Activated B cell treated with CpG ODN at 0.5 μM for 24 hours (primary cell): ENCODE measurements around the gene ZNF830. TPM values are rescaled to one million over a fixed set of nuclear protein-coding genes. Genes with fewer than 3 reads are reported as not detected.
"Not testable (repeated sequence)": the region's sequence is repeated elsewhere in the genome, so short reads cannot be mapped to it uniquely, and the experiment has no call there.

Experiments used
- ATAC-seq: fragments of 200-7000 bp; cut with Tn5 transposase; one replicate; pipeline ENCODE4 v1.10.0; 2021; ENCODE audit warnings: low read depth, mild to moderate bottlenecking, moderate library complexity
- CTCF ChIA-PET: fragments of 350-600 bp; sonication (Branson Sonifier 250); formaldehyde crosslinking; loops from one replicate; lab custom pipeline; 2021; ENCODE audit warnings: antibody characterized with exemption; lab: Charles Lee
- POLR2A ChIA-PET: fragments of 350-600 bp; sonication (Branson Sonifier 250); formaldehyde crosslinking; loops from one replicate; lab custom pipeline; 2021; ENCODE audit warnings: antibody characterized with exemption; lab: Charles Lee
- DNase-seq: peaks from one replicate; pipeline ENCODE4 v3.0.0; 2022
- H3K27ac Mint-ChIP-seq: one replicate; pipeline ENCODE4 v1.8.0; 2020; ENCODE audit warnings: mixed read lengths
- H3K27me3 Mint-ChIP-seq: one replicate; pipeline ENCODE4 v1.8.0; 2021; ENCODE audit warnings: mixed read lengths
- H3K36me3 Mint-ChIP-seq: one replicate; pipeline ENCODE4 v1.8.0; 2021; ENCODE audit warnings: low read depth, mixed read lengths
- H3K4me1 Mint-ChIP-seq: one replicate; pipeline ENCODE4 v1.8.0; 2021; ENCODE audit warnings: mixed read lengths
- H3K4me3 Mint-ChIP-seq: one replicate; pipeline ENCODE4 v1.8.0; 2020; ENCODE audit warnings: mild to moderate bottlenecking, mixed read lengths
- H3K9me3 Mint-ChIP-seq: one replicate; pipeline ENCODE4 v1.8.0; 2020; ENCODE audit warnings: mixed read lengths
- intact Hi-C: fragments of 100-400 bp; cut with micrococcal nuclease; formaldehyde crosslinking; loops from one replicate; pipeline ENCODE4 v1.15.1; 2024
- total RNA-seq: library from RNA; stranded (reverse); gene quantifications from 2 replicates; pipeline ENCODE4 v1.2.3, GENCODE V29; 2022
- TF ChIP-seq, protein P1 (sequence below): fragments of 200-600 bp; IDR thresholded peaks from one replicate; pipeline ENCODE4 v1.8.0; 2022; ENCODE audit warnings: antibody characterized with exemption, mild to moderate bottlenecking

ZNF830 gene
- total RNA-seq, 1 donor from 2014 or later, result 29.9 TPM

DNA sequence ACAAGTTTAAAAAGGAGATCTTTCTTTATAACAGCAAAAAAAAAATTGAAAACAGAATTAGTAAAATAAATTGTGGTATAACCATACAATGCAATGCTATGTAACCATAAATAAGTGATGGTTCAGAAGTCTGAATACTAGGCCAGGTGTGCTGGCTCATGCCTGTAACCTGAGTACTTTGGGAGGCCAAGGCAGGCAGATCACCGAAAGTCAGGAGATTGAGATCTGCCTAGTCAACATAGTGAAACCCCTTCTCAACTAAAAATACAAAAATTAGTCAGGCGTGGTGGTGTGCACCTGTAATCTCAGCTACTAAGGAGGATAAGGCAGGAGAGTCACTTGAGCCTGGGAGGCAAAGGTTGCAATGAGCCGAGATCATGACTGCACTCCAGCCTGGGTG is 34.7 kb upstream of the ZNF830 start:
- CTCF ChIA-PET, result no interaction called here
- TF ChIP-seq, protein P1, sequence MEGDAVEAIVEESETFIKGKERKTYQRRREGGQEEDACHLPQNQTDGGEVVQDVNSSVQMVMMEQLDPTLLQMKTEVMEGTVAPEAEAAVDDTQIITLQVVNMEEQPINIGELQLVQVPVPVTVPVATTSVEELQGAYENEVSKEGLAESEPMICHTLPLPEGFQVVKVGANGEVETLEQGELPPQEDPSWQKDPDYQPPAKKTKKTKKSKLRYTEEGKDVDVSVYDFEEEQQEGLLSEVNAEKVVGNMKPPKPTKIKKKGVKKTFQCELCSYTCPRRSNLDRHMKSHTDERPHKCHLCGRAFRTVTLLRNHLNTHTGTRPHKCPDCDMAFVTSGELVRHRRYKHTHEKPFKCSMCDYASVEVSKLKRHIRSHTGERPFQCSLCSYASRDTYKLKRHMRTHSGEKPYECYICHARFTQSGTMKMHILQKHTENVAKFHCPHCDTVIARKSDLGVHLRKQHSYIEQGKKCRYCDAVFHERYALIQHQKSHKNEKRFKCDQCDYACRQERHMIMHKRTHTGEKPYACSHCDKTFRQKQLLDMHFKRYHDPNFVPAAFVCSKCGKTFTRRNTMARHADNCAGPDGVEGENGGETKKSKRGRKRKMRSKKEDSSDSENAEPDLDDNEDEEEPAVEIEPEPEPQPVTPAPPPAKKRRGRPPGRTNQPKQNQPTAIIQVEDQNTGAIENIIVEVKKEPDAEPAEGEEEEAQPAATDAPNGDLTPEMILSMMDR, result no peak
- DNase-seq (no peak), ATAC-seq (no peak)
- H3K27me3 Mint-ChIP-seq, result no peaks in the 10 kb centered on the region
- intact Hi-C loops, result no loop called here
- H3K27ac Mint-ChIP-seq, result no peak overlapping the region
- no peaks in the 10 kb centered on the region for H3K9me3 Mint-ChIP-seq
- no peaks in the 10 kb centered on the region for H3K36me3 Mint-ChIP-seq
- POLR2A ChIA-PET, result no interaction called here
- H3K4me3 Mint-ChIP-seq, result no peak overlapping the region
- H3K4me1 Mint-ChIP-seq, result no peaks in the 10 kb centered on the region

DNA sequence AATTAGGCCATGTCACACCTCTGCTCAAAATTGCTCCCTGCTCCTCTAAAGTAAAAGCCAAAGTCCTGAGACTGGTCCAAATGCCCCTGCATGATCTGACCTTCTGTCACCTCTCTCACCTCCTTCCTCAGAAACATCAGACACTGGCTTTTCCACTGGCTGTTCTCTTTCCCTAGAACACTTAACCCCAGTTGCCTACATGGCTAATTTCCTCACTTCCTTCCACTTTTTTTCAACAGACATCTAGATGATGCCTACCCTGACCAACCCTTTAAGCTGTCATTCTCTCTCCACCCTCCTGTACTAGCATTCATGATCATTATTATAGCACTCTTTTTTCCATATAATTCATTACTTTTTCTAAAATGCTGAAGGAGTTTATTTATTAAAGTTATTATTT is 31.1 kb upstream of the ZNF830 start:
- DNase-seq, result no peak
- no peak for ATAC-seq
- Mint-ChIP-seq H3K27me3 (no peaks in the 10 kb centered on the region), H3K4me1 (no peaks in the 10 kb centered on the region), H3K9me3 (no peaks in the 10 kb centered on the region), H3K36me3 (no peaks in the 10 kb centered on the region), H3K4me3 (no peak overlapping the region), H3K27ac (no peak overlapping the region)
- POLR2A ChIA-PET, result no interaction called here
- intact Hi-C loops, result no loop called here
- TF ChIP-seq, protein P1, result no peak
- CTCF ChIA-PET, result interaction anchor here (0.7 kb wide), 1 partner anchor 52 kb away, joined by 3 read pairs; no protein-coding TSS in a partner anchor

DNA sequence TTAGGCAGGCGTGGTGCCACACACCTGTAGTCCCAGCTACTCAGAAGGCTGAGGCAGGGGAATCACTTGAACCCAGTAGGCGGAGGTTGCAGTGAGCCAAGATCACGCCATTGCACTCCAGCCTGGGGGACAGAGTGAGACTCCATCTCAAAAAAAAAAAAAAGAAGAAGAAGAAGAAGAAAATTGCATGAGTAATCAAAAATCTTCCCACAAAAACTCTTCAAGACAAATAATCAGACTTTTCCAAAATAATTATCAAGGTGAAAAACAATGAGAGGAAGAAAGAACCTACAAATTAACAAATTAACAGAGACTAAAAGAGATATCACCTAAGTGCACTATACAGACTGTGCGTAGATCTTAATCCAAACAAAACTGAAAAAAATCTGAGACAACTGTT is 10.6 kb upstream of the ZNF830 start:
- H3K4me3 Mint-ChIP-seq, H3K36me3 Mint-ChIP-seq, H3K9me3 Mint-ChIP-seq, POLR2A ChIA-PET, H3K4me1 Mint-ChIP-seq, H3K27me3 Mint-ChIP-seq, ATAC-seq, DNase-seq, intact Hi-C loops, H3K27ac Mint-ChIP-seq, CTCF ChIA-PET: not testable (repeated sequence)

DNA sequence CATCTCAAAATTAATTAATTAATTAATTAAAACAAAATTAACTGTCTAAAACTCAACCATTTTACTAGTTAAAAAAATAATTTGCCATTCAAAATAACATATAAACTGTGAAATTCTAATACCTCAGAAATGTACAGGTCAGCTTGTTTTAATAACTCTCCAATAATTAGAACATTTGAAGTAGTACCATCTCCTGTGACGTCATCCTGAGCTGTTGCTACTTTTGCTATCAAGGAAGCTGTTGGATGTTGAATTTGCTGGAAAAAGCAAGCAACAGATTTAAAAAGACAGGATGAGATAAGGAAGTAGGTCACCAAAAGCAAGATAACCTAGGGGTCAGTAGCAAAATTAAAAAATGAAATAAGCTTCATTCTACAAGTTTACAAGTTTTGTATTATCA is 2.9 kb upstream of the ZNF830 start:
- intact Hi-C loops, result no loop called here
- ChIA-PET CTCF (no interaction called here), POLR2A (interaction anchor here (1.7 kb wide), 1 partner anchor 22 kb away, joined by 4 read pairs; the partner anchor contains the start of gene LIG3)
- Mint-ChIP-seq H3K4me3 (no peak overlapping the region), H3K27ac (no peak overlapping the region), H3K36me3 (peaks cover 18% of the 10 kb centered on the region), H3K9me3 (peaks cover 2% of the 10 kb centered on the region), H3K4me1 (peaks cover 24% of the 10 kb centered on the region), H3K27me3 (peaks cover 11% of the 10 kb centered on the region)
- ATAC-seq (no peak), DNase-seq (no peak)
- TF ChIP-seq, protein P1, result no peak

DNA sequence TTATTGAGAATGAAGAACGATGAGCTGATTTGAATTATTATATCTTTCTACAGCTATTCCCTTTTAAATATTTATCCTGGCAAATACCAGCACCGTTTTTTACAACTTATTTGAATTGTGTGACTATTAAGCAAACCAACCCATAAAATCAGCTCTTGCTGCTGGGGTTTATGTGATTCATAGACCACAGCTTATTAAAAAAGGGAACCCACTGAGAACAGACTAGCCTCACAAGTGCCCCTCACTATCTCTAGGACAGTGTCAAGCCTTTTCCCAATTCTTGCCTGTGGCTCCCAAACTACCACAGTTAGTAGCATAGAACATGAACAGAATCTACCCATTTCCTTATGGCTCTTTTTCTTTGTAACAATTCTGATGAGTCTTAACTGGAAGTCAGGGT is 12.8 kb downstream of the ZNF830 start:
- CTCF ChIA-PET, result interaction anchor here (1.0 kb wide), 1 partner anchor 168 kb away, joined by 3 read pairs; the partner anchor contains the start of gene NLE1
- no peak overlapping the region for H3K27ac Mint-ChIP-seq
- TF ChIP-seq, protein P1, result no peak
- no peaks in the 10 kb centered on the region for H3K9me3 Mint-ChIP-seq
- ATAC-seq (no peak), DNase-seq (no peak)
- peaks cover 2% of the 10 kb centered on the region for H3K4me1 Mint-ChIP-seq
- POLR2A ChIA-PET, result no interaction called here
- intact Hi-C loops, result no loop called here
- peaks cover 2% of the 10 kb centered on the region for H3K36me3 Mint-ChIP-seq
- no peaks in the 10 kb centered on the region for H3K27me3 Mint-ChIP-seq
- H3K4me3 Mint-ChIP-seq, result no peak overlapping the region
